H9 (cell line): ENCODE data around the gene MAMDC4. TPM values are rescaled to one million over a fixed set of nuclear protein-coding genes. Genes with fewer than 3 reads are reported as not detected.

Experiments used
- DNase-seq: peaks from one replicate; pipeline ENCODE4 v3.0.0-alpha.2; 2017
- H2AFZ ChIP-seq: one replicate; pipeline ENCODE4 v1.6.1; 2013; ENCODE audit warnings: mild to moderate bottlenecking, low read length, control low read depth, moderate library complexity
- H2AK5ac ChIP-seq: 2 replicates; pipeline ENCODE4 v1.6.1; 2013; ENCODE audit warnings: low read length, control low read depth, mixed read lengths; ENCODE audit not compliant: insufficient read length
- H2BK120ac ChIP-seq: one replicate; pipeline ENCODE4 v1.6.1; 2013; ENCODE audit warnings: low read depth, mild to moderate bottlenecking, low read length, control low read depth, inconsistent platforms; ENCODE audit not compliant: poor library complexity, severe bottlenecking
- H2BK12ac ChIP-seq: 2 replicates; pipeline ENCODE4 v1.6.1; 2013; ENCODE audit warnings: low read length, control low read depth, mixed read lengths, low read depth; ENCODE audit not compliant: insufficient read length
- H2BK15ac ChIP-seq: 2 replicates; pipeline ENCODE4 v1.6.1; 2013; ENCODE audit warnings: low read depth, low read length, control low read depth
- H2BK20ac ChIP-seq: one replicate; pipeline ENCODE4 v1.6.1; 2013; ENCODE audit warnings: low read depth, mild to moderate bottlenecking, low read length, control low read depth, inconsistent platforms; ENCODE audit not compliant: poor library complexity, severe bottlenecking
- H2BK5ac ChIP-seq: 2 replicates; pipeline ENCODE4 v1.6.1; 2013; ENCODE audit warnings: low read length, control low read depth, mixed read lengths; ENCODE audit not compliant: insufficient read length
- H3K14ac ChIP-seq: 2 replicates; pipeline ENCODE4 v1.6.1; 2013; ENCODE audit warnings: low read length, control low read depth; ENCODE audit not compliant: insufficient read depth
- H3K18ac ChIP-seq: 2 replicates; pipeline ENCODE4 v1.6.1; 2013; ENCODE audit warnings: low read depth, mild to moderate bottlenecking, mixed read lengths, low read length, control low read depth; ENCODE audit not compliant: insufficient read length
- H3K23ac ChIP-seq: 2 replicates; pipeline ENCODE4 v1.6.1; 2013; ENCODE audit warnings: low read length, control low read depth, mixed read lengths, low read depth; ENCODE audit not compliant: insufficient read length
- H3K23me2 ChIP-seq: 2 replicates; pipeline ENCODE4 v1.6.1; 2013; ENCODE audit warnings: low read depth, mild to moderate bottlenecking, mixed read lengths, low read length, control low read depth; ENCODE audit not compliant: insufficient read length, poor library complexity, severe bottlenecking
- H3K27ac ChIP-seq: 2 replicates; pipeline ENCODE4 v1.5.1; 2013; ENCODE audit warnings: low read length, control low read depth, mixed read lengths, low read depth; ENCODE audit not compliant: insufficient read length
- H3K27me3 ChIP-seq: 2 replicates; pipeline ENCODE4 v1.6.1; 2013; ENCODE audit warnings: low read length, control low read depth, inconsistent platforms; ENCODE audit not compliant: insufficient read depth
- H3K4ac ChIP-seq: 2 replicates; pipeline ENCODE4 v1.6.1; 2013; ENCODE audit warnings: low read depth, mild to moderate bottlenecking, control low read depth, inconsistent platforms, low read length, moderate library complexity
- H3K4me1 ChIP-seq: 2 replicates; pipeline ENCODE4 v1.6.1; 2013; ENCODE audit warnings: low read length, control low read depth, inconsistent platforms; ENCODE audit not compliant: insufficient read depth
- H3K4me2 ChIP-seq: 2 replicates; pipeline ENCODE4 v1.6.1; 2013; ENCODE audit warnings: low read length, control low read depth, mixed read lengths; ENCODE audit not compliant: insufficient read length, insufficient read depth
- H3K56ac ChIP-seq: 2 replicates; pipeline ENCODE4 v1.6.1; 2013; ENCODE audit warnings: low read depth, mild to moderate bottlenecking, mixed read lengths, low read length, control low read depth; ENCODE audit not compliant: insufficient read length
- H3K79me1 ChIP-seq: 2 replicates; pipeline ENCODE4 v1.6.1; 2013; ENCODE audit warnings: low read depth, mild to moderate bottlenecking, moderate library complexity, low read length, control low read depth, inconsistent platforms; ENCODE audit not compliant: insufficient read depth, poor library complexity, severe bottlenecking
- H3K79me2 ChIP-seq: 2 replicates; pipeline ENCODE4 v1.6.1; 2013; ENCODE audit warnings: low read length, control low read depth, inconsistent platforms; ENCODE audit not compliant: insufficient read depth
- H3K9ac ChIP-seq: 2 replicates; pipeline ENCODE4 v1.6.1; 2013; ENCODE audit warnings: low read length, control low read depth, mixed read lengths; ENCODE audit not compliant: insufficient read length; ENCODE audit errors: extremely low read depth
- H3K9me3 ChIP-seq: one replicate; pipeline ENCODE4 v1.6.1; 2013; ENCODE audit warnings: low read depth, low read length, inconsistent platforms; ENCODE audit not compliant: control insufficient read depth
- H3T11ph ChIP-seq: one replicate; pipeline ENCODE4 v1.6.1; 2013; ENCODE audit warnings: mild to moderate bottlenecking, low read length, control low read depth, inconsistent platforms
- H4K20me1 ChIP-seq: one replicate; pipeline ENCODE4 v1.6.1; 2013; ENCODE audit not compliant: control insufficient read depth, insufficient read length, insufficient read depth
- H4K5ac ChIP-seq: 2 replicates; pipeline ENCODE4 v1.6.1; 2013; ENCODE audit warnings: low read depth, mild to moderate bottlenecking, mixed read lengths, low read length, control low read depth; ENCODE audit not compliant: insufficient read length
- H4K8ac ChIP-seq: replicated peaks from 2 replicates; pipeline ENCODE4 v1.6.1; 2013; ENCODE audit warnings: low read length, control low read depth, mixed read lengths, low read depth; ENCODE audit not compliant: insufficient read length
- H4K91ac ChIP-seq: 2 replicates; pipeline ENCODE4 v1.6.1; 2013; ENCODE audit warnings: low read depth, mild to moderate bottlenecking, moderate library complexity, mixed read lengths, low read length, control low read depth; ENCODE audit not compliant: insufficient read length
- H3K27ac Mint-ChIP-seq, 3 experiments: 2 replicates in 2 of 3; 3 replicates in 1 of 3; pipeline ENCODE4 v1.8.0; 2020 to 2021; ENCODE audit warnings: mixed read lengths in 3 of 3, mild to moderate bottlenecking in 1 of 3, moderate library complexity in 1 of 3
- H3K27me3 Mint-ChIP-seq: 2 replicates; pipeline ENCODE4 v1.8.0; 2021; ENCODE audit warnings: low read depth, mild to moderate bottlenecking, moderate library complexity, mixed read lengths
- H3K36me3 Mint-ChIP-seq, 3 experiments: 2 replicates in 2 of 3; 3 replicates in 1 of 3; pipeline ENCODE4 v1.8.0; 2020 to 2021; ENCODE audit warnings: low read depth in 3 of 3, mixed read lengths in 3 of 3; ENCODE audit not compliant: insufficient read depth in 1 of 3
- H3K4me1 Mint-ChIP-seq, 2 experiments: 2 replicates each; pipeline ENCODE4 v1.8.0; 2020; ENCODE audit warnings: mixed read lengths in 2 of 2
- H3K4me3 Mint-ChIP-seq, 2 experiments: 2 replicates in 1 of 2; 3 replicates in 1 of 2; pipeline ENCODE4 v1.8.0; 2020 to 2021; ENCODE audit warnings: mild to moderate bottlenecking in 2 of 2, mixed read lengths in 2 of 2, moderate library complexity in 1 of 2
- H3K9me3 Mint-ChIP-seq, 2 experiments: 2 replicates in 1 of 2; 3 replicates in 1 of 2; pipeline ENCODE4 v1.8.0; 2020; ENCODE audit warnings: mild to moderate bottlenecking in 2 of 2, mixed read lengths in 2 of 2, moderate library complexity in 1 of 2
- WGBS: extraction: QIAGEN DNeasy Blood & Tissue Kit; methylation state at CpG from one replicate; pipeline ENCODE4 v1.1.7; 2013; ENCODE audit warnings: missing lambda C conversion rate, low lambda C conversion rate, mixed read lengths; ENCODE audit not compliant: insufficient read length; ENCODE audit errors: extremely low coverage; 5-methylcytosine and 5-hydroxymethylcytosine counted together
- total RNA-seq: library from RNA; stranded (reverse); gene quantifications from 2 replicates; pipeline ENCODE4 v1.2.1, GENCODE V29; 2021
- TF ChIP-seq, protein P1 (sequence below): fragments of 200-600 bp; sonication (generic); conservative IDR thresholded peaks from 3 replicates; pipeline ENCODE4 v1.8.0; 2021; ENCODE audit warnings: antibody characterized with exemption, mild to moderate bottlenecking

The MAMDC4 gene
- total RNA-seq, 1 experiment from 2014 or later = 9.2 TPM

DNA sequence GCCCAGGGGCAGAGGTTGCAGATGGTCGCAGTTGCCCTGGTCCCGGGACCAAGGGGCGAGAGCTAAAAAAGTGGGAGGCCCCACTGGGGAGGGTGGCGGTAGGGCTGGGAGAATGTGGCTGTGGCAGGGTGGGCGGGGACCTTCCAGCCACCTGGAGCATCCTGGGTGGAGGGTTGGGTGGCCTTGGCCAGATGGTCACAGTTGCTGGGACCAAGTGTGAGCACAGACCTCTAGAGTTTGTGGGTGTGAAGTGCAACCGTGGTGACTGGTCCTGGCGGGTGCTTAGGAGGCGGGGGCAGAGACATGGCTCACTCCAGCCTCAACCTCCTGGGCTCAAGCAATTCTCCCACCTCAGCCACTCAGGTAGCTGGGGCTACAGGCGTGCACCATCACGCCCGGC lies 28.5 kb downstream of the MAMDC4 start:
- H3K4ac ChIP-seq = no peak overlapping the region
- H4K5ac ChIP-seq = no peak overlapping the region
- no peak overlapping the region for H2AFZ ChIP-seq
- H4K20me1 ChIP-seq = no peaks in the 10 kb centered on the region
- no peak overlapping the region for H3K23ac ChIP-seq
- Mint-ChIP-seq H3K9me3 (peaks cover 6 to 7% of the 10 kb centered on the region in 2 experiments; a peak in 4 of 5 replicates), H3K27ac (peak overlapping the region in 1 of 3 experiments; percentile 76; a peak in 1 of 7 replicates), H3K4me1 (peaks cover 5% of the 10 kb centered on the region in 2 experiments; a peak in 2 of 4 replicates), H3K36me3 (no peaks in the 10 kb centered on the region; a peak in 3 of 7 replicates), H3K27me3 (peaks cover 23% of the 10 kb centered on the region), H3K4me3 (no peak overlapping the region)
- H3K14ac ChIP-seq = no peak overlapping the region
- H2AK5ac ChIP-seq = no peak overlapping the region
- H3K9ac ChIP-seq = no peak overlapping the region
- no peaks in the 10 kb centered on the region for H3K27me3 ChIP-seq
- TF ChIP-seq, protein P1, sequence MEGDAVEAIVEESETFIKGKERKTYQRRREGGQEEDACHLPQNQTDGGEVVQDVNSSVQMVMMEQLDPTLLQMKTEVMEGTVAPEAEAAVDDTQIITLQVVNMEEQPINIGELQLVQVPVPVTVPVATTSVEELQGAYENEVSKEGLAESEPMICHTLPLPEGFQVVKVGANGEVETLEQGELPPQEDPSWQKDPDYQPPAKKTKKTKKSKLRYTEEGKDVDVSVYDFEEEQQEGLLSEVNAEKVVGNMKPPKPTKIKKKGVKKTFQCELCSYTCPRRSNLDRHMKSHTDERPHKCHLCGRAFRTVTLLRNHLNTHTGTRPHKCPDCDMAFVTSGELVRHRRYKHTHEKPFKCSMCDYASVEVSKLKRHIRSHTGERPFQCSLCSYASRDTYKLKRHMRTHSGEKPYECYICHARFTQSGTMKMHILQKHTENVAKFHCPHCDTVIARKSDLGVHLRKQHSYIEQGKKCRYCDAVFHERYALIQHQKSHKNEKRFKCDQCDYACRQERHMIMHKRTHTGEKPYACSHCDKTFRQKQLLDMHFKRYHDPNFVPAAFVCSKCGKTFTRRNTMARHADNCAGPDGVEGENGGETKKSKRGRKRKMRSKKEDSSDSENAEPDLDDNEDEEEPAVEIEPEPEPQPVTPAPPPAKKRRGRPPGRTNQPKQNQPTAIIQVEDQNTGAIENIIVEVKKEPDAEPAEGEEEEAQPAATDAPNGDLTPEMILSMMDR = no peak
- no peaks in the 10 kb centered on the region for H3K4me1 ChIP-seq
- H3T11ph ChIP-seq = no peak overlapping the region
- no peaks in the 10 kb centered on the region for H3K9me3 ChIP-seq
- no peak overlapping the region for H3K27ac ChIP-seq
- DNase-seq = no peak
- H2BK5ac ChIP-seq = no peak overlapping the region
- peaks cover under 1% of the 10 kb centered on the region for H3K23me2 ChIP-seq
- no peaks in the 10 kb centered on the region for H3K79me1 ChIP-seq
- H2BK20ac ChIP-seq = no peak overlapping the region
- H2BK15ac ChIP-seq = no peak overlapping the region
- H3K79me2 ChIP-seq = no peaks in the 10 kb centered on the region; the same call in 1 of the 2 replicates
- no peak overlapping the region for H2BK12ac ChIP-seq
- no peak overlapping the region for H3K4me2 ChIP-seq
- no CpG with 5 or more reads among the region's 11 CpGs for WGBS
- H3K56ac ChIP-seq = no peak overlapping the region
- H3K18ac ChIP-seq = no peak overlapping the region
- no peak overlapping the region for H2BK120ac ChIP-seq
- no peak overlapping the region for H4K8ac ChIP-seq
- H4K91ac ChIP-seq = no peak overlapping the region
